ENCODE measurements around the gene PHACTR4. TPM values are rescaled to one million over a fixed set of nuclear protein-coding genes. Genes with fewer than 3 reads are reported as not detected.
"Not testable (repeated sequence)": the region's sequence is repeated elsewhere in the genome, so short reads cannot be mapped to it uniquely, and the experiment has no call there.

The PHACTR4 gene
- total RNA-seq, 1 donor from 2014 or later, result 33.0 TPM

GRCh38 chr1:28439320-28439719, 69.8 kb downstream of the PHACTR4 start:
- no peaks in the 10 kb centered on the region for H3K27me3 ChIP-seq
- H3K27ac ChIP-seq, result no peak overlapping the region
- H3K4me1 ChIP-seq, result peaks cover 8 to 11% of the 10 kb centered on the region in 2 donors
- no peaks in the 10 kb centered on the region for H3K9me3 ChIP-seq
- no peaks in the 10 kb centered on the region for H3K36me3 ChIP-seq
- intact Hi-C loops (cut with DNase I), result loop anchor here (5.0 to 10.0 kb wide), 5 partner anchors 67 to 445 kb away; partner anchors contain the start of genes RCC1 and YTHDF2
- no peak overlapping the region for H3K4me3 ChIP-seq
- DNase-seq (ENCODE audit: low spot score in 2 of 2), result no peak
- no peak for TF ChIP-seq CTCF (IDR thresholded peaks at IDR 0.05)

GRCh38 chr1:28441674-28442073, 72.1 kb downstream of the PHACTR4 start:
- TF ChIP-seq CTCF (IDR thresholded peaks at IDR 0.05), result no peak
- DNase-seq (ENCODE audit: low spot score in 2 of 2), result no peak
- Histone ChIP-seq H3K27ac (no peak overlapping the region), H3K4me3 (no peak overlapping the region), H3K27me3 (no peaks in the 10 kb centered on the region), H3K4me1 (peaks cover 8 to 11% of the 10 kb centered on the region in 2 donors), H3K9me3 (no peaks in the 10 kb centered on the region), H3K36me3 (no peaks in the 10 kb centered on the region)
- intact Hi-C loops (cut with DNase I), result no loop called here

GRCh38 chr1:28443550-28443949, 74.0 kb downstream of the PHACTR4 start:
- Histone ChIP-seq H3K9me3 (no peaks in the 10 kb centered on the region), H3K4me3 (no peak overlapping the region)

GRCh38 chr1:28447679-28448078, 78.1 kb downstream of the PHACTR4 start:
- TF ChIP-seq CTCF (IDR thresholded peaks at IDR 0.05), result no peak
- H3K27ac ChIP-seq, result no peak overlapping the region
- intact Hi-C loops (cut with DNase I), result no loop called here
- H3K36me3 ChIP-seq, result peaks cover 0 to 4% of the 10 kb centered on the region in 2 donors
- no peak overlapping the region for H3K4me3 ChIP-seq
- H3K27me3 ChIP-seq, result no peaks in the 10 kb centered on the region
- no peak for DNase-seq (ENCODE audit: low spot score in 2 of 2)
- no peaks in the 10 kb centered on the region for H3K4me1 ChIP-seq
- H3K9me3 ChIP-seq, result no peaks in the 10 kb centered on the region

More at GRCh38 chr1:28443550-28443949, 74.0 kb downstream of the PHACTR4 start:
- DNase-seq (ENCODE audit: low spot score in 2 of 2), result no peak
- Histone ChIP-seq H3K4me1 (no peaks in the 10 kb centered on the region), H3K36me3 (peaks cover 0 to 4% of the 10 kb centered on the region in 2 donors), H3K27ac (no peak overlapping the region), H3K27me3 (no peaks in the 10 kb centered on the region)
- intact Hi-C loops (cut with DNase I), result no loop called here
- TF ChIP-seq CTCF (IDR thresholded peaks at IDR 0.05), result no peak

GRCh38 chr1:28448094-28448611, 78.6 kb downstream of the PHACTR4 start:
- H3K9me3 ChIP-seq; H3K36me3 ChIP-seq; intact Hi-C loops (cut with DNase I); H3K4me3 ChIP-seq; H3K27me3 ChIP-seq; H3K27ac ChIP-seq; H3K4me1 ChIP-seq; DNase-seq (ENCODE audit: low spot score in 2 of 2): not testable (repeated sequence)

- no peaks in the 10 kb centered on the region for H3K4me1 ChIP-seq
- peaks cover 0 to 4% of the 10 kb centered on the region in 2 donors for H3K36me3 ChIP-seq
- DNase-seq (ENCODE audit: low spot score in 2 of 2), result no peak
- intact Hi-C loops (cut with DNase I), result no loop called here
- peak overlapping the region in 1 of 2 donors; percentile 5 for H3K27ac ChIP-seq
- no peak for TF ChIP-seq CTCF (IDR thresholded peaks at IDR 0.05)
- no peaks in the 10 kb centered on the region for H3K27me3 ChIP-seq
- H3K9me3 ChIP-seq, result no peaks in the 10 kb centered on the region
- H3K4me3 ChIP-seq, result no peak overlapping the region
Observed at GRCh38 chr1:28449904-28450303, 80.4 kb downstream of the PHACTR4 start.
